Transverse colon (tissue), 4 donors: ENCODE results near the gene SYNJ1. TPM values are rescaled to one million over a fixed set of nuclear protein-coding genes. Genes with fewer than 3 reads are reported as not detected.

Experiments
- DNase-seq: peaks from one replicate; pipeline ENCODE4 v3.0.0-alpha.2; 2019
- H3K27ac ChIP-seq, 4 donors: fragments of 200-600 bp; sonication (generic); 2 replicates each; pipeline ENCODE4 v1.5.1; 2016 to 2018; ENCODE audit warnings: inconsistent platforms in 4 of 4
- H3K27me3 ChIP-seq: fragments of 200-600 bp; sonication (generic); 2 replicates; pipeline ENCODE4 v1.5.1; 2017; ENCODE audit warnings: inconsistent platforms
- H3K36me3 ChIP-seq, 4 donors: fragments of 200-600 bp; sonication (generic); 2 replicates each; pipeline ENCODE4 v1.5.1; 2017 to 2019; ENCODE audit warnings: inconsistent platforms in 4 of 4
- H3K4me1 ChIP-seq, 4 donors: fragments of 200-600 bp; sonication (generic); 2 replicates each; pipeline ENCODE4 v1.5.1; 2017 to 2020; ENCODE audit warnings: inconsistent platforms in 4 of 4
- H3K4me3 ChIP-seq, 4 donors: fragments of 200-600 bp; sonication (generic); 1 replicate in 1 of 4; 2 replicates in 3 of 4; pipeline versions ENCODE4 v1.5.1 to v1.6.1; 2017 to 2019; ENCODE audit warnings: inconsistent platforms in 4 of 4
- H3K9me3 ChIP-seq, 2 donors: fragments of 200-600 bp; sonication (generic); 2 replicates each; pipeline ENCODE4 v1.5.1; 2017 to 2019; ENCODE audit warnings: inconsistent platforms in 2 of 2
- EP300 ChIP-seq: sonication (generic); formaldehyde crosslinking; IDR thresholded peaks from one replicate; pipeline ENCODE4 v1.6.1; 2017; ENCODE audit warnings: antibody characterized with exemption, low read depth
- POLR2A ChIP-seq: fragments of 450-650 bp; IDR thresholded peaks from one replicate; pipeline ENCODE4 v1.6.1; 2016; ENCODE audit warnings: antibody characterized with exemption, mild to moderate bottlenecking, moderate library complexity
- POLR2AphosphoS5 ChIP-seq, 3 donors: sonication (generic); formaldehyde crosslinking; IDR thresholded peaks; one replicate each; pipeline ENCODE4 v1.6.1; 2016; ENCODE audit warnings: antibody characterized with exemption in 3 of 3
- WGBS, 2 donors: methylation state at CpG; one replicate each; pipeline ENCODE4 v1.1.5; 2018; ENCODE audit warnings: low coverage in 1 of 2; 5-methylcytosine and 5-hydroxymethylcytosine counted together
- in situ Hi-C, 4 donors: fragments of 200-750 bp; cut with MboI; loops; one replicate each; pipeline versions ENCODE4 v1.15.0 to v1.15.1; 2017; ENCODE audit warnings: low sequenced_read_pairs in 3 of 4, low pct_ligation_motif_present in 1 of 4, low pct_unique_long_range_greater_than_20kb in 1 of 4
- intact Hi-C: fragments of 100-400 bp; cut with DNase I; formaldehyde crosslinking; loops from one replicate; pipeline ENCODE4 v1.15.1; 2023; ENCODE audit warnings: low total_unique reads
- total RNA-seq, 4 donors: library from RNA; depleted of rRNA; stranded (reverse); fragments of >200 nt; gene quantifications; one replicate each; pipeline ENCODE4 v1.1.0, GENCODE V29; 2016
- TF ChIP-seq, protein P1 (sequence below), 5 experiments: fragments of 200-600 bp in 3 of 5; fragments of 450-650 bp in 2 of 5; sonication (generic) in 3 of 5; IDR thresholded peaks; 1 replicate in 2 of 5; 2 replicates in 3 of 5; pipeline ENCODE4 v1.5.1; 2016 to 2017; ENCODE audit warnings: antibody characterized with exemption in 5 of 5, inconsistent platforms in 3 of 5, mild to moderate bottlenecking in 2 of 5, moderate library complexity in 1 of 5

SYNJ1 gene
- total RNA-seq, 4 donors from 2014 or later: 9.8 to 18.0 (median 15.9) TPM

DNA sequence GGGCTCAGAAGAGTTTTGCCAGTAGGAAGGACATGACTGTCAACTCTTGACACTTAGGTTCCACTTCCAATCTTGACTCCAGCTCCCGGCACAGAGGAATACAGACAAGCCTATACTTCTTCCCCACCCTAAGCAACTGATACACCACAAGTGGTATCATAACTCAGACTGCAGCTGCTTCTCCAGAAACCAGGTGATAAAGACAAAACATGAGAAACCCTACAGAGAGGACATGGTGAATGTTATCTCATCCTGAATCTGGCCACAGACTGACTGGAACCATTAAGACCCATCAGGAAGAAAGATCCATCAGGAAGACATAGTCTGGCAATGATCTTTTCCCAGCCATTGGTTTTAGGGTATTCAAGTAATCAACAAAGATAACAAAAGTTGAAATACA lies 30.0 kb upstream of the SYNJ1 start:
- no peak for TF ChIP-seq POLR2AphosphoS5 (IDR thresholded peaks at IDR 0.05)
- no peak for TF ChIP-seq EP300
- TF ChIP-seq, protein P1, sequence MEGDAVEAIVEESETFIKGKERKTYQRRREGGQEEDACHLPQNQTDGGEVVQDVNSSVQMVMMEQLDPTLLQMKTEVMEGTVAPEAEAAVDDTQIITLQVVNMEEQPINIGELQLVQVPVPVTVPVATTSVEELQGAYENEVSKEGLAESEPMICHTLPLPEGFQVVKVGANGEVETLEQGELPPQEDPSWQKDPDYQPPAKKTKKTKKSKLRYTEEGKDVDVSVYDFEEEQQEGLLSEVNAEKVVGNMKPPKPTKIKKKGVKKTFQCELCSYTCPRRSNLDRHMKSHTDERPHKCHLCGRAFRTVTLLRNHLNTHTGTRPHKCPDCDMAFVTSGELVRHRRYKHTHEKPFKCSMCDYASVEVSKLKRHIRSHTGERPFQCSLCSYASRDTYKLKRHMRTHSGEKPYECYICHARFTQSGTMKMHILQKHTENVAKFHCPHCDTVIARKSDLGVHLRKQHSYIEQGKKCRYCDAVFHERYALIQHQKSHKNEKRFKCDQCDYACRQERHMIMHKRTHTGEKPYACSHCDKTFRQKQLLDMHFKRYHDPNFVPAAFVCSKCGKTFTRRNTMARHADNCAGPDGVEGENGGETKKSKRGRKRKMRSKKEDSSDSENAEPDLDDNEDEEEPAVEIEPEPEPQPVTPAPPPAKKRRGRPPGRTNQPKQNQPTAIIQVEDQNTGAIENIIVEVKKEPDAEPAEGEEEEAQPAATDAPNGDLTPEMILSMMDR (IDR thresholded peaks at IDR 0.05): no peak
- intact Hi-C loops: no loop called here
- WGBS, 2 donors: 86 to 93% methylated on average over 1 of the region's 1 CpG
- Histone ChIP-seq H3K27ac (no peak overlapping the region), H3K4me3 (no peak overlapping the region), H3K36me3 (peaks cover 0 to 69% (median 29%) of the 10 kb centered on the region in 4 donors), H3K4me1 (no peaks in the 10 kb centered on the region), H3K9me3 (no peaks in the 10 kb centered on the region), H3K27me3 (no peaks in the 10 kb centered on the region)
- in situ Hi-C loops: no loop called here
- no peak for DNase-seq

DNA sequence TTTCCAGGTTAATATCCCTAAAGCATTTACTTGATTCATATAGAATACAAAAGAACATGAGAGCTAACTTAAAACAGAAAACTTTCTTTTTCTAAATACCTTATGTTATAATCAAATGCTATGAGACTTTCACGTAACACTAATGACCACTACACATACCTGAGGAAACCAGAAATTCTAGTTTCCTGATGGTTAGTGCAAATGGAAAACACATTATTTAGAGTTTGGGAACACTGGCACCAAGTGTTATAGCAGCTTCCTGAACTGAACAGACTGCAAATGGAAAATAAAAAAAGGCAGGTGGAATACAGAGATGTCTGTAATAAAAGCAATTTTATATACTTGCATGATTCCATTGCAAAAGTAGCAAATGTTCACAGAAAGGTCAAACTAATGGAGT lies 28.3 kb upstream of the SYNJ1 start:
- Histone ChIP-seq H3K27ac (no peak overlapping the region), H3K27me3 (no peaks in the 10 kb centered on the region)
- in situ Hi-C loops: no loop called here

DNA sequence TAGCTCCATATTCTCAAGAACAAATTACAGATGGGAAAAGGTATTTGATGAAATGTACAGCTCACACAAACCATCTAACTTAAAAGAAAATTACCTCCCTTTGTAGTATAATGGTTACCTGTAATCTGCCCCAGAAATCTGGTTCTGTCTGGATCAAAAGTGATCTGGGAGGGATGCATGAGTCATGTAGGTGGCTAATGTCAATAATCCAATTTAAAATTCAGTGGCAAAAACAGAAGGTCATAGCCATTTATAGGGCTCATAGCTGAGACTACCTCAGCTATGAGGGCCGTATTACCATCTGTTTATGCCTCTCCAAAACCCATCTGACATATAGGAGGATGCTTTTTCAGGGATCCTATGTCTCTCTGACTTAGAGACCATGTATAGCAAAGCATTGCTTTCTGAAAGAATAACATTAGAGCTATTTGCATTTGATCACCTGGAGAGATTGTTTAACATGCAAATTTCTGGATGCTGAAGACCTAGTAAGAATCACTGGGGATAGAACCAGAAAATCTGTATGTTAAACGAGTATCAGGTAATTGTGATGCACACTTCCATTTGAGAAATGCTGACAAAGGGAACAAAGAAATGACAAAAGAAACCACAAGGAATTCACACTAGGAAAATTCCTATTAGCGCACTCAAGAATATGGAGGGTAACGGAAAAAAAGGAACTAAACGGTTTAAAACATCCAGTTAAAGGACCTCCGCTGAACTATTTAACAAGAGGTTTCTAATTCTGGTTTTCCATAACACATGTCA lies 26.2 kb upstream of the SYNJ1 start:
- H3K36me3 ChIP-seq: peaks cover 0 to 63% (median 29%) of the 10 kb centered on the region in 4 donors
- TF ChIP-seq POLR2A: no peak
- TF ChIP-seq EP300: no peak
- TF ChIP-seq, protein P1 (IDR thresholded peaks at IDR 0.05): no peak
- TF ChIP-seq POLR2AphosphoS5 (IDR thresholded peaks at IDR 0.05): no peak
- H3K4me3 ChIP-seq: no peak overlapping the region
- no peaks in the 10 kb centered on the region for H3K9me3 ChIP-seq
- no peak overlapping the region for H3K27ac ChIP-seq
- no peaks in the 10 kb centered on the region for H3K4me1 ChIP-seq
- no peaks in the 10 kb centered on the region for H3K27me3 ChIP-seq
- in situ Hi-C loops: no loop called here
- DNase-seq: no peak
- intact Hi-C loops: no loop called here
- 89 to 90% methylated on average over 5 to 6 of the region's 6 CpGs for whole genome bisulfite sequencing, 2 donors

More for the DNA sequence above, 28.3 kb upstream of the SYNJ1 start:
- Histone ChIP-seq H3K36me3 (peaks cover 0 to 63% (median 29%) of the 10 kb centered on the region in 4 donors), H3K4me1 (no peaks in the 10 kb centered on the region), H3K4me3 (no peak overlapping the region), H3K9me3 (no peaks in the 10 kb centered on the region)
- no peak for DNase-seq
- 82 to 91% methylated on average over 1 of the region's 1 CpG for WGBS, 2 donors
- intact Hi-C loops: no loop called here
- no peak for TF ChIP-seq POLR2A
- TF ChIP-seq POLR2AphosphoS5 (IDR thresholded peaks at IDR 0.05): no peak
- TF ChIP-seq, protein P1 (IDR thresholded peaks at IDR 0.05): no peak
- TF ChIP-seq EP300: no peak

DNA sequence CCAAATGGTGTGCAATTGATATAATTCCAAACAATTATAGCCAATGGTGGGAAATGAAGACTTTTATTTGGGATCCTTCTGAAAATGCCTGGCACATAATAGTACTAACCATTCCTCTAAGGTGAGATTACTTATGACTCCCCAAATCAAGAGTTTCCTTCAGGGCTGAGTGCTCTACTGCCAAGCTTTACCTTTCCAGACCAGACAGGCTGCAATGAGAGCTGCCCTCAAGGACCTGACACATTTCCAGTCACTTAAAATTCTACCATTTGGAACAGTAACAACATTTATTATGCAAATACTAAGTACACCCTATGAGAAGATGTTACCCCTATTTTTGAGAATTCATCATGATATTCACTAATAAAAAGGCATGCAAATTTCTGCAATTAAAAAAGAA lies 22.6 kb upstream of the SYNJ1 start:
- H3K4me3 ChIP-seq: no peak overlapping the region
- no peak overlapping the region for H3K27ac ChIP-seq
- H3K27me3 ChIP-seq: no peaks in the 10 kb centered on the region
- no peaks in the 10 kb centered on the region for H3K4me1 ChIP-seq
- intact Hi-C loops: no loop called here
- H3K9me3 ChIP-seq: no peaks in the 10 kb centered on the region
- peaks cover 0 to 80% (median 36%) of the 10 kb centered on the region in 4 donors for H3K36me3 ChIP-seq
- in situ Hi-C loops: no loop called here
- TF ChIP-seq EP300 (no peak), POLR2A (no peak), POLR2AphosphoS5 (IDR thresholded peaks at IDR 0.05) (no peak)
- TF ChIP-seq, protein P1 (IDR thresholded peaks at IDR 0.05): no peak
- DNase-seq: no peak
